ENCODE results near the gene RBCK1.
A peak's percentile ranks its signal among the peaks of the same experiment; 100 is the strongest.

RBCK1 gene

GRCh38 chr20:400128-400453 is 8.0 kb upstream of the RBCK1 start:
- DNase-seq: no peak

GRCh38 chr20:400454-401275 is 7.4 kb upstream of the RBCK1 start:
- no peak for DNase-seq

GRCh38 chr20:401682-402495 is 6.2 kb upstream of the RBCK1 start:
- no peak for DNase-seq

- DNase-seq: no peak
Observed at GRCh38 chr20:402496-402885, 5.6 kb upstream of the RBCK1 start.

GRCh38 chr20:402898-403581 is 5.1 kb upstream of the RBCK1 start:
- DNase-seq: no peak

- no peak for DNase-seq
Observed at GRCh38 chr20:403582-403957, 4.5 kb upstream of the RBCK1 start.

GRCh38 chr20:404088-404487 is 4.0 kb upstream of the RBCK1 start:
- no peak for DNase-seq

- no peak for DNase-seq
Observed at GRCh38 chr20:406200-407132, 1.6 kb upstream of the RBCK1 start.

GRCh38 chr20:407133-407952 is 756 bp upstream of the RBCK1 start:
- peak; percentile 94 for DNase-seq

- DNase-seq: no peak
Observed at GRCh38 chr20:408843-409696, 971 bp downstream of the RBCK1 start.

GRCh38 chr20:409697-410559 is 1.8 kb downstream of the RBCK1 start:
- no peak for DNase-seq

GRCh38 chr20:412081-412480 is 4.0 kb downstream of the RBCK1 start:
- no peak for DNase-seq

GRCh38 chr20:414161-414560 is 6.1 kb downstream of the RBCK1 start:
- no peak for DNase-seq

GRCh38 chr20:415820-416322 is 7.8 kb downstream of the RBCK1 start:
- no peak for DNase-seq

GRCh38 chr20:416950-417800 is 9.1 kb downstream of the RBCK1 start:
- DNase-seq: no peak

GRCh38 chr20:417801-418342 is 9.8 kb downstream of the RBCK1 start:
- no peak for DNase-seq

- no peak for DNase-seq
Observed at GRCh38 chr20:418858-419365, 10.8 kb downstream of the RBCK1 start.
